DMS153 treated with DMSO at 0.1 percent for 48 hours (cell line): ENCODE results near the gene ARPIN.

Experiments
- DNase-seq: peaks from one replicate; lab custom pipeline; 2025; ENCODE audit not compliant: unreplicated experiment; lab: John Stamatoyannopoulos, UW

The ARPIN gene

GRCh38 chr15:89845305-89845893 lies 67.4 kb downstream of the ARPIN start:
- DNase-seq = no peak
